GM19025 (cell line): Measurements from ENCODE around the gene TP53AIP1.

Experiments
- ATAC-seq: cut with Tn5 transposase; IDR thresholded peaks from one replicate; pipeline ENCODE4 v1.9.1; 2021; ENCODE audit warnings: mild to moderate bottlenecking, low read depth, moderate library complexity; ENCODE audit not compliant: unreplicated experiment

The TP53AIP1 gene

DNA sequence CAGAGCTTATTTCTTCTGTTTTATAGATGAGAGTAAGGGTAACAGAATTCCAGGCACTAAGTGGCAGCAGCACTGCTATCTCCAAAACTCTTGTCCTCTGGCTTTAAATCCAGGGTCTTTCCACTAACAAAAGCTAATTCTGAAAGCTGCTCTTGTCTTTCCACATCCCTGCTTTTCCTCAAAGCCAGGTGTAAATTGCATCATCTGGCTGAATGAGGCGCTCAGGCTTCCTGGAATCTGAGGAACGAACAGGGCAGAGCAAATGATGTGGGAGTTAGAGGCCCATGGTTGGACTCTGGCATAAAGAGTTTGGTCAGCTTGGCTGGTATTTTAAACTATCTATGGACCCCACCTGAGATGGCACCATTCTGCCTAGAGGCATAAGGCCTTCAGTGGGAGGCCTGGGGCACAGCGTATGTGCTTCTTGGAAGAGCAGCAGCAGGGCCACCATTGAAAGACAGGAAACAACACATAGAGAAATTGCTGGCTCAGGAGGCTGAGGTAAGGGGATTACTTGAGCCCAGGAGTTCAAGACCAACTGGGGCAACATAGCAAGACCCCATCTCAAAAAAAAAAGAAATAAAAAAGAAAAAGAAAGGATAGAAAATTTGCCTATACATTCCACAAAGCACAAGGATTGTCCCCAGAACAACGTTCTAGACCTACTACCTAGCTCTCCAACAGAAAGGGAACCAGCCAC is 49.7 kb downstream of the TP53AIP1 start:
- no peak for ATAC-seq

DNA sequence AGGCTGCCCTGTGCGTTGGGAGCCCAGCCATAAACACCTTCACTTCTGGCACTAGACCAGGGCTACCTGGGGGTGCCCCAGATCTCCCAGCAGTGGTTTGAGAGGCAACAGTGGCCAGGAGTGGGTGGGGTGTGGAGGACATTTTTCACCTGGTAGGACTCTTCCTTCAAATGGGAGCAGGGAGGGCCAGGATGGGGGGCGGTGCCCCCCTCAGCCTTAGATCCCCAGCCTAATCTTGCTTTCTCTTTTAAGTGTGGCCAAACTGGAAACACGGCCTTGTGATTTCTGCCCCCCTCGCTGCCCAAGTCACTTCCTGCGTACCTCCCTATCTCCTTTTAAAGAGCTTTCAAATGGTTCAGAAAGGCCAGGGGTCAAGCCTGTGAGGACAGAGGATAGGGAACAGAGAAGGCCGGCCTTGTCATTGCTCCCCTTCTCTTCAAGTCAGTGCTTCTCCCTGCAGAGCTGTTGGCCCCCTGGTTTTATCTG is 50.7 kb downstream of the TP53AIP1 start:
- no peak for ATAC-seq

DNA sequence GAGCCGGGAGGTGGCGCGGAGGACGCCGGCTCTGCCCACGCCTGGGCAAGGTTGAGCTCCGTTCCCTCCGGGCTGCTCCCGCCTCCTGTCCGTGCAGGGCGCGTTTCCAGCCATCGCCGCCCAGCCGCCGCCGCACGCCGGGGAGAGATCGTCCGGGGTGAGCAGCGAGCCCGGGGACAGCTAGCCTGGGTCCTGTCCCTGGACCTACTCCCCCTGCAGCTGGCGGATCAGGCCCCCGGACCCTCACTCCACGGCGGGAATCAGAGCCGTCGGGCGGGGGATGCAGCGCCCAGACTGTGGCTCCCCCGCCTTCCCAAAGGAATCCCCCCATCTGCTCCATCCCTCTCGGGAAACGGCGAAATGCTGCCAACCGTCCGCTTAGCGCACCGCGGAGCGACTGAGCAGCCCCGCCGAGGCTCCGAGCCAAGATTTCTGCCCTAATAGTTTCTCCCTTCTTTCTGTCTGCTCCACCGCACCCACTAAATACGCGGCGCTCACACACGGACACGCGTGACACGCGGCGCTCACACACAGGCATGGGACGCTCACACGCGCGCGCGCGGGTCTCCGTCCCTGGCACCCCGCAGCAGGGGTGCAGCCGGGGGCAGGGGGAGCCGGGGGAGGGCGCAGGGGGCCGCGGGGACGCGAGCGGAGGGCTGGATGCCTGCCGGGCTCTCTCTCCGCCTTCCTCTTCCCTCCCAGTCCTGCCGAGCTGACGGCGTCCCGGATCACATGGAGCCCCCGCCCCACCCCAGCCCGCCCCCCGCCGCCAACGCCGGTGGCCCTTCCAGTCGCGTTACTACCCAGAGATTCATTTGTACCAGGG is 51.9 kb downstream of the TP53AIP1 start, which contains the start of gene KCNJ5:
KCNJ5 (plus strand) TSS at position 814 of the 826 bp plus-strand sequence. CDS start 19,918 bp downstream, outside the sequence.
- ATAC-seq, result no peak

DNA sequence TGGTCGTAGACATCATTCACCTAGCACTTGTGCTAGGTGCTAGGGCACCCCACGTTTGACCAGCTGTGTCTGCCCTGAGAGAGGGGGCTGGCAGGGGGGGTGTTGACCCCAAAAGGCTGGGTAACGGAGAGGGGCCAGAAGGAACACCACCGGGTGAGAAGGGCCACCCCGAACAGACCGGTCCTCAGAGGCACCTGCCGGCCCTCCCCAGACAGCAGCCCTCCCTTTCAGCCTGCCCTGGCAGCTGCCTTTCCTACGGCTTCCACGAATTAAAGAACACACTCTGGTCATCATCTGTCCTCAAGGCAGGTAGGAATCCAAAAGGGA is 52.5 kb downstream of the TP53AIP1 start:
- no peak for ATAC-seq

DNA sequence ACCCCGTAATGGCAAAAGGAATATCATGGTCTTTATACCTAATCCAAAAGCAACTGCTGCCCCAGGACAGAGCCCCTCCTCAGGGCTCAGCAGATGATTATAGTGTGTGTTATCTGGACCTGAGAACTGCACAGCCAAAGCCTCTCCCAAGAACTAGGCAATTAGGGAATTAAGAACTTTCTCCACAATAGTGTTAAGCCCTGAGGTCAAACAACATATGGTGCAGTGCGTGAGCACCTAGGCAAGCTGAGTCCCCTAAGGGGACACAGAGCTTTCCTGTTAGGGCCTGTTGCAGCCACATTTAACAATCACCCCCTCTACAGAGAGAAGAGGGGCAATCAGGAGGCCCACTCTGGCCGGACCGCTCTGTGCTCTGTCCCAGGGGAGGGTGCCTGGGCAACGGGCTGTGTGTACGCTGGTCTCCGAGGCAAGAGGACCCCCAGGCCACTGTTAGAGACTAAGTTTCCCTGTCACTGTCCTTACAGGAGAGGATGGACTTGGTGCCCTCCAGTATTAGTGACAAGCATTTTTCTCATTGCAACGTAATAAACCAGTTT is 52.9 kb downstream of the TP53AIP1 start:
- ATAC-seq, result no peak

GRCh38 chr11:128888034-128888985 is 54.4 kb downstream of the TP53AIP1 start:
- no peak for ATAC-seq

- no peak for ATAC-seq
These were observed 56.1 kb downstream of the TP53AIP1 start for GRCh38 chr11:128886406-128887124.
